ENCODE measurements around the gene TRMT13.

TRMT13 gene

GRCh38 chr1:100107696-100108095 is 25.3 kb upstream of the TRMT13 start:
- no peak for DNase-seq (ENCODE audit: low read depth)
- H3K4me3 ChIP-seq (ENCODE audit: low read depth, low read length): no peak overlapping the region
- TF ChIP-seq, protein P1, sequence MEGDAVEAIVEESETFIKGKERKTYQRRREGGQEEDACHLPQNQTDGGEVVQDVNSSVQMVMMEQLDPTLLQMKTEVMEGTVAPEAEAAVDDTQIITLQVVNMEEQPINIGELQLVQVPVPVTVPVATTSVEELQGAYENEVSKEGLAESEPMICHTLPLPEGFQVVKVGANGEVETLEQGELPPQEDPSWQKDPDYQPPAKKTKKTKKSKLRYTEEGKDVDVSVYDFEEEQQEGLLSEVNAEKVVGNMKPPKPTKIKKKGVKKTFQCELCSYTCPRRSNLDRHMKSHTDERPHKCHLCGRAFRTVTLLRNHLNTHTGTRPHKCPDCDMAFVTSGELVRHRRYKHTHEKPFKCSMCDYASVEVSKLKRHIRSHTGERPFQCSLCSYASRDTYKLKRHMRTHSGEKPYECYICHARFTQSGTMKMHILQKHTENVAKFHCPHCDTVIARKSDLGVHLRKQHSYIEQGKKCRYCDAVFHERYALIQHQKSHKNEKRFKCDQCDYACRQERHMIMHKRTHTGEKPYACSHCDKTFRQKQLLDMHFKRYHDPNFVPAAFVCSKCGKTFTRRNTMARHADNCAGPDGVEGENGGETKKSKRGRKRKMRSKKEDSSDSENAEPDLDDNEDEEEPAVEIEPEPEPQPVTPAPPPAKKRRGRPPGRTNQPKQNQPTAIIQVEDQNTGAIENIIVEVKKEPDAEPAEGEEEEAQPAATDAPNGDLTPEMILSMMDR (IDR thresholded peaks at IDR 0.05; ENCODE audit: low read depth, low read length, missing control alignments): no peak
- in situ Hi-C loops (cut with HindIII; ENCODE audit: low sequenced_read_pairs): no loop called here

DNA sequence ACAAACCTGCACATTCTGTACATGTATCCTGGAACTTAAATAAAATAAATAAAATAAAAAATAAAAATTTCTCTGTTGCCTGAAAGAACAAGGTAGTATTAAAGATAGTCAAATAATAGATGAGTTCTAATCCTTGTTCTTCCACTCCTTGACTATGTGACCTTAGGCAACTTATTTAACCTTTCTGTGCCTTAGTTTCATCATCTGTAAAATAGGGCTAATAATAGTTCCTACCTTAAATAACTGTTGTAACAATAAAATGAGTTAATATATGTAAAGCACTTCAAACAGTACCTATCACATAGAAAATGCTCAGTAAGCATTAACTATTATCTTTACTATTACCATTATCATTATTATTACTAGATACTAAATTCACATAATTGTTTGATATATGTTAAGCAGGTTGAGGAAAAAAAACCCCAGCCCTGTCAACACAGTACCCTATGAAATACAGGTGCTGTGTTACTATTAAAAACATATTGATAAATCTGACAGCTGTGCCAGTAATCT is 23.4 kb upstream of the TRMT13 start:
- H3K4me3 ChIP-seq (ENCODE audit: low read depth, low read length): no peak overlapping the region
- DNase-seq (ENCODE audit: low read depth): no peak
- TF ChIP-seq, protein P1 (IDR thresholded peaks at IDR 0.05; ENCODE audit: low read depth, low read length, missing control alignments): no peak
- in situ Hi-C loops (cut with HindIII; ENCODE audit: low sequenced_read_pairs): no loop called here

DNA sequence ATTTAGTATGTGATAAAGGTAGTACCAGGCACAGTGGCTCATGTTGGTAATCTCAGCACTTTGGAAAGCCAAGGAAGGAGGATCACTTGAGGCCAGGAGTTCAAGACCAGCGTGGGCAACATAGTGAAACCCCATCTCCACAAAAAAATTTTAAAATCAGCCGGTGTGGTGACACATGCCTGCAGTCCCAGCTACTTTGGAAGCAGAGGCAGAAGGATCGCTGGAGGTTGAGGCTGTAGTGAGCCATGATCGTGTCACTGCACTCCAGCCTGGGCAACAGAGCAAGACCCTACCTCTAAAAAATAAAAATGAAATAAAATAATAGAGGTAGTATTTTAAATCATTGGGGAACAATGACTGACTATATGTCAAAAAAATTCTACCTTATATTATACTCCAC is 17.4 kb upstream of the TRMT13 start:
- no peak overlapping the region for H3K4me3 ChIP-seq (ENCODE audit: low read depth, low read length)
- TF ChIP-seq, protein P1 (IDR thresholded peaks at IDR 0.05; ENCODE audit: low read depth, low read length, missing control alignments): no peak
- no peak for DNase-seq (ENCODE audit: low read depth)
- in situ Hi-C loops (cut with HindIII; ENCODE audit: low sequenced_read_pairs): no loop called here

GRCh38 chr1:100122177-100122576 is 10.8 kb upstream of the TRMT13 start:
- TF ChIP-seq, protein P1 (IDR thresholded peaks at IDR 0.05; ENCODE audit: low read depth, low read length, missing control alignments): no peak
- H3K4me3 ChIP-seq (ENCODE audit: low read depth, low read length): no peak overlapping the region
- no peak for DNase-seq (ENCODE audit: low read depth)
- in situ Hi-C loops (cut with HindIII; ENCODE audit: low sequenced_read_pairs): no loop called here

GRCh38 chr1:100127226-100127625 is 5.7 kb upstream of the TRMT13 start:
- in situ Hi-C loops (cut with HindIII; ENCODE audit: low sequenced_read_pairs): no loop called here
- no peak for DNase-seq (ENCODE audit: low read depth)
- no peak overlapping the region for H3K4me3 ChIP-seq (ENCODE audit: low read depth, low read length)
- TF ChIP-seq, protein P1 (IDR thresholded peaks at IDR 0.05; ENCODE audit: low read depth, low read length, missing control alignments): no peak

- in situ Hi-C loops (cut with HindIII; ENCODE audit: low sequenced_read_pairs): loop anchor here (5.0 kb wide), 1 partner anchor 53 kb away; no protein-coding TSS in a partner anchor
- TF ChIP-seq, protein P1 (IDR thresholded peaks at IDR 0.05; ENCODE audit: low read depth, low read length, missing control alignments): no peak
- H3K4me3 ChIP-seq (ENCODE audit: low read depth, low read length): no peak overlapping the region
- no peak for DNase-seq (ENCODE audit: low read depth)
Observed at GRCh38 chr1:100130552-100131077, 2.3 kb upstream of the TRMT13 start.

Measured in astrocyte of the cerebellum (primary cell).